ENCODE measurements around the gene DENND1A. TPM values are rescaled to one million over a fixed set of nuclear protein-coding genes. Genes with fewer than 3 reads are reported as not detected.

The DENND1A gene
- total and polyA plus RNA-seq, 2 of the 13 experiments (the other 11 are each of a cell fraction or from before 2014, with no cell fraction given), result 14.8 to 30.1 TPM

- TF ChIP-seq ARID4A (CRISPR knock-in tag; IDR thresholded peaks at IDR 0.05; ENCODE audit: borderline replicate concordance), result no peak
- TF ChIP-seq ZNF263 (CRISPR knock-in tag; IDR thresholded peaks at IDR 0.05), result peak; percentile 58; the same call in 1 of the 2 replicates
- TF ChIP-seq MAFK (conservative IDR thresholded peaks at IDR 0.05 in 1 of 2, IDR thresholded peaks at IDR 0.05 in 1 of 2; ENCODE audit: low read length in 2 of 2), result no peak
- no peak for TF ChIP-seq ZNF615 (CRISPR knock-in tag; IDR thresholded peaks at IDR 0.05; ENCODE audit: borderline replicate concordance)
- no peak for TF ChIP-seq TRAFD1 (CRISPR knock-in tag; IDR thresholded peaks at IDR 0.05; ENCODE audit: borderline replicate concordance)
- TF ChIP-seq CTCF (CRISPR knock-in tag; IDR thresholded peaks at IDR 0.05), result peak; percentile 97
- TF ChIP-seq ZBTB33 (CRISPR knock-in tag; IDR thresholded peaks at IDR 0.05), result no peak
- no peak for TF ChIP-seq KAT2B (IDR thresholded peaks at IDR 0.05; ENCODE audit: borderline replicate concordance, low read depth, low read length)
- peak; percentile 93 for TF ChIP-seq SMC3 (IDR thresholded peaks at IDR 0.05; ENCODE audit: low read length)
- no peak for TF ChIP-seq EZH2 (conservative IDR thresholded peaks at IDR 0.05; ENCODE audit: low read depth, low read length)
- TF ChIP-seq, protein P1, sequence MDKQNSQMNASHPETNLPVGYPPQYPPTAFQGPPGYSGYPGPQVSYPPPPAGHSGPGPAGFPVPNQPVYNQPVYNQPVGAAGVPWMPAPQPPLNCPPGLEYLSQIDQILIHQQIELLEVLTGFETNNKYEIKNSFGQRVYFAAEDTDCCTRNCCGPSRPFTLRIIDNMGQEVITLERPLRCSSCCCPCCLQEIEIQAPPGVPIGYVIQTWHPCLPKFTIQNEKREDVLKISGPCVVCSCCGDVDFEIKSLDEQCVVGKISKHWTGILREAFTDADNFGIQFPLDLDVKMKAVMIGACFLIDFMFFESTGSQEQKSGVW (CRISPR knock-in tag; IDR thresholded peaks at IDR 0.05; ENCODE audit: borderline replicate concordance), result no peak
- TF ChIP-seq ZNF513 (CRISPR knock-in tag; conservative IDR thresholded peaks at IDR 0.05), result no peak
- TF ChIP-seq ZBTB7A (CRISPR knock-in tag; IDR thresholded peaks at IDR 0.05), result peak; percentile 75; the same call in 1 of the 2 replicates
Observed at GRCh38 chr9:123349691-123350480, 580.0 kb downstream of the DENND1A start (continued).
